GM19193 (cell line): ENCODE data around the gene MUSK.

Experiments used
- POLR2A ChIP-seq: IDR thresholded peaks from 4 replicates; pipeline ENCODE4 v1.6.1; 2011; ENCODE audit not compliant: insufficient read depth, insufficient read length; ENCODE audit errors: extremely low read depth

The MUSK gene

GRCh38 chr9:110659891-110660541, 8.6 kb upstream of the MUSK start:
- no peak for TF ChIP-seq POLR2A

GRCh38 chr9:110669433-110669832, 842 bp downstream of the MUSK start:
- no peak for TF ChIP-seq POLR2A

GRCh38 chr9:110671849-110672248, 3.3 kb downstream of the MUSK start:
- TF ChIP-seq POLR2A, result no peak

GRCh38 chr9:110672873-110673510, 4.4 kb downstream of the MUSK start:
- no peak for TF ChIP-seq POLR2A

- TF ChIP-seq POLR2A, result no peak
These were observed 18.9 kb downstream of the MUSK start for GRCh38 chr9:110687497-110687896.

- TF ChIP-seq POLR2A, result no peak
These were observed 19.7 kb downstream of the MUSK start for GRCh38 chr9:110688329-110688728.

GRCh38 chr9:110691002-110691549, 22.5 kb downstream of the MUSK start:
- TF ChIP-seq POLR2A, result no peak

GRCh38 chr9:110700953-110701352, 32.4 kb downstream of the MUSK start:
- TF ChIP-seq POLR2A, result no peak

- TF ChIP-seq POLR2A, result no peak
These were observed 35.1 kb downstream of the MUSK start for GRCh38 chr9:110703669-110704068.

GRCh38 chr9:110707419-110707818, 38.8 kb downstream of the MUSK start:
- no peak for TF ChIP-seq POLR2A

GRCh38 chr9:110710420-110710819, 41.8 kb downstream of the MUSK start:
- no peak for TF ChIP-seq POLR2A

GRCh38 chr9:110712955-110713354, 44.4 kb downstream of the MUSK start:
- TF ChIP-seq POLR2A, result no peak

- TF ChIP-seq POLR2A, result no peak
These were observed 45.7 kb downstream of the MUSK start for GRCh38 chr9:110714314-110714713.

- TF ChIP-seq POLR2A, result no peak
These were observed 59.5 kb downstream of the MUSK start for GRCh38 chr9:110728058-110728457.

- no peak for TF ChIP-seq POLR2A
These were observed 61.0 kb downstream of the MUSK start for GRCh38 chr9:110729641-110730040.

- TF ChIP-seq POLR2A, result no peak
These were observed 62.9 kb downstream of the MUSK start for GRCh38 chr9:110731437-110732028.
